HG02852 (cell line): Measurements from ENCODE around the gene FLRT1.

Experiments
- ATAC-seq: cut with Tn5 transposase; IDR thresholded peaks from one replicate; pipeline ENCODE4 v1.9.1; 2021; ENCODE audit warnings: mild to moderate bottlenecking, moderate library complexity; ENCODE audit not compliant: unreplicated experiment

Gene FLRT1

GRCh38 chr11:64084146-64084950 lies 48.6 kb downstream of the FLRT1 start:
- no peak for ATAC-seq

- no peak for ATAC-seq
Observed at GRCh38 chr11:64084951-64085710, 49.4 kb downstream of the FLRT1 start.
